GM18867 (cell line): ENCODE data around the gene MYH11.
"Not testable (repeated sequence)": the region's sequence is repeated elsewhere in the genome, so short reads cannot be mapped to it uniquely, and the experiment has no call there.

Experiments
- ATAC-seq: cut with Tn5 transposase; IDR thresholded peaks from one replicate; pipeline ENCODE4 v1.9.1; 2021; ENCODE audit warnings: mild to moderate bottlenecking, moderate library complexity; ENCODE audit not compliant: unreplicated experiment

Gene MYH11

DNA sequence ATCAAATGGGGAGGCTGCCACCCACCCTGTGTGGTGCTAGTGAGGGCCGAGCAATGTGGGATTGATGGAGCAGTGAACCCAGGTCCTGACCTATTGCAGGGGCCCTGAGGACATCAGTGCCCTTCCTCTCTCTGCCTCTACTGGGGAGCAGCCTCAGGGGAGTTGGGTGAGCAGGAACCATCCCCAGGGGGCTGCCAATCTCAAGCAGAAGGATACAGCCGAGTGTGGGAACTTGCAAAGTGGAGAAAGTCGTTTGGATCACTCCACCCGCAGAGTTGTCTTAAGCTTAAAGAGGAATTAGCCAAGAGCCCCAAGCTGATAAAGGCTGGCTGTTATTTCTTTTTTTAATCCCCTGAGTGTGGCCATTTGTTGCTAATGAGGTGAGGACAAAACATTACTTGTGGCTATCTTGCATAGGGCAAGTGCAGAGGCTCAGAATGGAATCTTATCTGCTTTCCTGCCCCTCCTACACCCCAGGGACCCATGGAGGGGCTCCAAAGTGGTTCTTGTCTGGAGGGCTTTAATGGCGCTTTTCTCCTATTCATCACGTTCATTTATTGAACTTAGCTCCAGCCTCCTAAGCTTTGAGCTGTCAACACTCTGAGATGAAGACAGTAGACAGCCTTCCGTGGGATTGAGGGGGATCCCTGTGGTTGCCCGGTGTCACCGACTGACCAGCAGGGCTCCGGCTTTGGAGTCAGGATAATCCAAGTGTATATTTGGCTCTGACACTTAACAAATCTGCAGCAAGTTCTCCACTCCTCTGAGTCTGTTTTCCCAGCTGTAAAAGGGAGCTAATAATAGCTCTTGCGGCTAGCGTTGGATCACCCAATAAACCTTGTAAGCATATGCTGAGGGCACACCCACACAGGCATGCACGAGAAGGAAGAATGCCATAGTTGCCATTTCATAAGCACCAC is 45.1 kb downstream of the MYH11 start:
- no peak for ATAC-seq

- ATAC-seq: no peak
Observed at GRCh38 chr16:15810949-15811348, 45.9 kb downstream of the MYH11 start.

- ATAC-seq: no peak
Observed at GRCh38 chr16:15810411-15810810, 46.4 kb downstream of the MYH11 start.

DNA sequence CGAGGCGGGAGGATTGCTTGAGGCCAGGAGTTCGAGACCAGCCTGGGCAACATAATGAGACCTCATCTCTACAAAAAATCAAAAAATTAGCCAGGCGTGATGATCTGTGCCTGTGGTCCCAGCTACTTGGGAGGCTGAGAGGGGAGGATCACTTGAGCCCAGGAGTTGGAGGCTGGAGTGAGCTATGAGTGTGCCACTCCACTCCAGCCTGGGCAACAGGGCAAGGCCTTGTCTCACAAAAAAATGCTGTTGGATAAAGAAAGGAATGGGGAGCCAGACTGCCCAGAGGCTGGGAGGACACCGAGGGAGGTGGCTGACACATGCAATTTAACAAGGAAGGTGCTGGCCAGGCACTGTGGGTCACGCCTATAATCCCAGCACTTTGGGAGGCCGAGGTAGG is 47.5 kb downstream of the MYH11 start:
- not testable (repeated sequence) for ATAC-seq

GRCh38 chr16:15808071-15808470 is 48.8 kb downstream of the MYH11 start:
- ATAC-seq: no peak

GRCh38 chr16:15807603-15808009 is 49.2 kb downstream of the MYH11 start:
- ATAC-seq: no peak

- ATAC-seq: no peak
Observed at GRCh38 chr16:15803618-15804017, 53.2 kb downstream of the MYH11 start.

DNA sequence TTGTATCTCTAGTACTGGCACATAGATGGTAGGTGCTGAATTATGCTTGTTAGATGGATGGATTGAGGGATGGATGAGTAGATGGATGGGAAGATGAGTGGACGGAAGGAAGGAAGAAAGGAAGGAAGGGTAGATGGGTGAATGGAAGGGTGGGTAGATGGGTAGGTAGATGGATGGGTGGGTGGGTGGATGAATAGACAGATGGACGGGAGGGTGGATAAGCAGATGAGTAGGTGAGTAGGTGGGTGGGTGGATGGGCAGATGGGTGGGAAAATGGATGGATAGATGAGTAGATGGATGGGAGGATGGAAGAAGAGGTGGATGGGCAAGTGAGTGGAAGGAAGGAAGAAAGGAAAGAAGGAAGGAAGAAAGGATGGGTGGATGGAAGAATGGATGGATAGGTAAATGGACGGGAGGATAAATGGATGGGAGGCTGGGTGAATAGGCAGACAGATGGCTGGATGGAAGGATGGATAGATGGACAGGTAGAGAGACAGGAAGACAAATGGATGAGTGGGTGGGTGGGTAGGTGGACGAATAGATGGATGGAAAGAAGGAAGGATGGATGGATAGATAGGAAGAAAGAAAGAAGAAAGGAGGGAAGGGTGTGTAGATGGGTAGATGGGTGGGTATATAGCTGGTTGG is 56.9 kb downstream of the MYH11 start:
- no peak for ATAC-seq

DNA sequence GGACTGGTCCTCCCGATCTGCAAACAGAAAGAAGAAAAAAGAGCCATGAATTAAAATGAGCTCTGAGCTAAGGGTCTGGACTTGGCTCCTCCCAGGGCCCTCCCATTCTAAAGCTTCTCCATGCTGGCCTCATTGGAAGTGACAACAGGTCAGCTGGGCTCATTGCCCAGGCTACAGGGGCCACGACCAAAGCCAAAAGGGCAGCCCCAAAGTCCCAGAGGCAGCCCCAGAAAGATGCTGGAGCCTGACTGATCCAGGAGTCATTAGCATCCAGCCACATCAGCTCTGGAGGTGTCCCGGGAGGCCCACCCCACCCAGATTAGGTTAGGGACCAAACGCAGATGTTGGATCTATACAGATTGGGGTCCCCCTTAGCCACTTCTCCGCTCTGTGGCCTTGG is 58.2 kb downstream of the MYH11 start:
- ATAC-seq: no peak

DNA sequence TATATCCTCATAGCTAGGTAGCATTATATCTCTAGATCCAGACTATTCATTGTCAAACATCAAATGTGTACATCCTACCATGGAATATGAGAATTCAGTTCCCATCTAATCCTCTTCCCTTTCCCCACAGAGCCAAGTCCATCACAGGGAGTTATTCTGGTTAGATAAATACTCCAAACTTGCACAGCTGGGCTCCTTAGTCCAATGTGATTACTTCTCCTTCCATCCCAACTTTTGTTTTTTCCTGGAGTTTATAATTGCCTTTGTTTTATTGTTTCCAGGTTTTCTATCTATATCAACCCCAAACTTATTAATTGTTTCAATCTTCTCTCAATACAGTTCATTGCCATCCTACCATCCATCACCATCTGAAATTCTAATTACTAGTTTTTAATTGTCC is 59.9 kb downstream of the MYH11 start:
- no peak for ATAC-seq

- ATAC-seq: no peak
Observed at GRCh38 chr16:15795615-15796014, 61.2 kb downstream of the MYH11 start.

- no peak for ATAC-seq
Observed at GRCh38 chr16:15792563-15792971, 64.3 kb downstream of the MYH11 start.

GRCh38 chr16:15790458-15790857 is 66.4 kb downstream of the MYH11 start:
- ATAC-seq: no peak

GRCh38 chr16:15789816-15790215 is 67.0 kb downstream of the MYH11 start:
- not testable (repeated sequence) for ATAC-seq

DNA sequence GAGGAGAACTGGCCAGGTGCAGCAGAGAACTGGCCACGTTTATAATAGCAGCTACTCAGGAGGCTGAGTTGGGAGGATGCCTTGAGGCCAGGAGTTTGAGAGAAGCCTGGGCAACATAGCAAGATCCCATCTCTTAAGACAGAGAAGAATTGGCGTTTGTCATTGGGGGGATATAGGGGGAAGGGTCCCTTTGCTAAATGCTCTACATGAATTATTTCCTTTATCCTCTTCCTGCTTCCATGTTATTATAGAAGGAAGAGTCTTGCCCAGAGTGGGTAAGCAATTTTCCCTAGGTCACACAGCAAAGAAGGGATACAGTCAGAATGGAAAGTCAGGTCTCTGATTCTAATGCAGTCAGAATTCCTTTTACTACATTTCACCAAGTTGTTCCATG is 68.0 kb downstream of the MYH11 start:
- ATAC-seq: no peak

DNA sequence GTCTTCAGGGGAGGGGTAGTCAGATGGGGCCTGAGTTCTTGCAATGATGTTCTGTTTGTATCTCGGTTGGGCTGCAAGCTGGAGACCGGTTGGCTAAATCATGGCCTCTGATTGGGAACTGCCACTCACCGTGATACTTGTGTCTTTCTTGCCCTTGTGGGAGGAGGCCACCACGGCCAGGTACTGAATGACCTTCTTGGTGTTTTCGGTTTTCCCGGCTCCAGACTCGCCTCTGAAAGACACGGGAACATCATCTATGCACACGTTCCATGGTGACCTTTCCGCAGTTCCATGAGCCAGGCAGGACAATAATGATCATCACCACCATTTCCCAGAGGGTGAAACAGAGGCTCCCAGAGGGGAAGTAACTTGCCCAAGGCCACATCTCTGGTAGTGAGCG is 70.3 kb downstream of the MYH11 start:
- no peak for ATAC-seq

- no peak for ATAC-seq
Observed at GRCh38 chr16:15785386-15786059, 71.3 kb downstream of the MYH11 start.

DNA sequence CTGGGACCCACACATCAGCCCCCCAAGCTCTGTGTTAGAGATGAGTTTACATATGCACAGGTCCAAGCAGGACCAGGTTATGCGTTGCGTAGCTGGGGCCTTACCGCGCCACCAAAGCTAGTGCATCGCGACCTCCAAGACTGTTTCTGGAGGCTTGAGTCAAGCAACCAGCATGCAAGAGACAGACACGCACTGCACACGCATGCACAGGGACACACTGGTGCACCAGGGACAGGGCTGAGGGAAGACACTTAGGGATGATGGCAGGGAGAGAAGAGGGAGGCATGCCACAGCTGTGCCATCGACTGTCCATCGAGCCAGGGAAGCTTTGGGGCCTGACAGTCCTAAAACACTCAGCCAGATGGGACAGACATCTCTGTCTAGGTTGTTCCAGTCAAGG is 72.8 kb downstream of the MYH11 start:
- ATAC-seq: no peak

DNA sequence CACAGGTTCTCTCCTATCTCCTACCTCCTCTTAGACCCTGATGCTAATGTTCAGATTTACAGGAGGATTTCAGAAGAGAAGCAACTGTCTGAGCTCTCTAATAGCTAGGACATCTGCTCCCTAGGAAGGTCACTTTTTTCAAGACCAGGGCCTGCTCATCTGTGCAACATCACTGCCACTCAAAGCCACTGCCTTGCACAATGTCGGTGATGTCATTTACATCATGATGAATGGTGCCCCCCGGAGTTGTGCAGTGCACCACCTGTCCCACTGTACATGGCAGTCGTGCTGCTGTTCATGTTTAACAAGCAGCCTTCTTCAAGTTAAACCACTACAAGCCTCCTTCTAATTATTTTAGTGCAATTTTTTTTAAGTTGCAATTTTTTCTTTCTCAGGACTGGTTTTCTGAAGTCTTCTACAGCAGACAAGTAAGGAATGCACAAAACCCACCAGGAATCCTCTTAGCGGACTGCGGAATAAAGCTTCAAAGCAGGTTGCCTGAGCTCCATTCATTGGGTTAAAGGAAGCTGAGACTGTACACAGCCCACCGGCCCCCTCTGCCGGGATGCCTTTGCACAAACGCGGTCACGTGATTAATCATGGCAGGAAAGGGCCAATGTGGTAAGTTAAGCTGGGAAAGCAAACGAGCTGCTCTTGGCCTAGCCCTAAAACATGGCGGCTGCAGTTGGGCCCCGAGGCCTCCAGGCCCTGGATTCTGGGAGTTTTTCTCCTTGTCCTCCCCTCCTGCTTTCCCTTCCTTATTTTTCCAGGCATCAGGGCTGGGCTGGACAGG is 74.1 kb downstream of the MYH11 start:
- no peak for ATAC-seq

DNA sequence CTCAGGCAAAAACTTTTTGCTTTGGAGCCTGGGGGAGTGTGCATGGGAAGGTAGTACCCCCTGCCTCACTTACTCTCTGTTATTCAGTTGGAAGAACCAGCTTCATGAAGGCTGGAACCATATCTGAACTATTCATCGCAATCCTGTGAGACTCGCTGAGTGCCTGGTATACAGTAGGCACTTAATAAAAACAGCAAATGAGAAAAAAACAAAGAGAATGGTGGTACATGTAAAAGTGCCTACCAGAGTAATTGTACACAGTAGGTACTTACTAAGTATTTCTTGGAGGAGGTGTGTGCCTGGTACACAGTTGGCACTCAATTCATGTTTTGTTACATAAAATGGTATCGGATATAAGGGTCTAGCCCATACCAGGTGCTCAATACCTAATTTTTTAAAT is 75.2 kb downstream of the MYH11 start:
- no peak for ATAC-seq

DNA sequence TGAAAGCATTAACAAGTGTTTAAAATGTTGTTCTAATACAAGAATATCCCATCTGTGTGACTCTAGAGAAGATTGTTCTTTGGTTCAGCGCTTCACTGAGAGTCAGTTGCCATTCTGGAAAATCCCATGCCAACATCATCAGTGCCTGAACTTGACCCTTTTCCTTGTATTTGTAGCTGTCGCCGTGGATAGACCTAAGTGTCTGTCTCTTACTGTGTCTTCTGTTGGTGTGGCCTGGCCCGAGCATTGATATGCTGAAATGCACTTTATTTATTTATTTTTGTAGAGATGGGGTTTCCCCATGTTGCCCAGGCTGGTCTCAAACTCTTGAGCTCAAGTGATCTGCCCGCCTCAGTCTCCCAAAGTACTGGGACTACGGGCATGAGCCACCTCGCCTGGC is 76.0 kb downstream of the MYH11 start:
- ATAC-seq: no peak
